ENCODE results near the gene TTC9C. TPM values are rescaled to one million over a fixed set of nuclear protein-coding genes. Genes with fewer than 3 reads are reported as not detected.
A peak's percentile ranks its signal among the peaks of the same experiment; 100 is the strongest.

Gene TTC9C
- total and polyA plus RNA-seq, 2 of the 13 experiments (the other 11 are each of a cell fraction or from before 2014, with no cell fraction given), result 28.0 to 36.4 TPM

DNA sequence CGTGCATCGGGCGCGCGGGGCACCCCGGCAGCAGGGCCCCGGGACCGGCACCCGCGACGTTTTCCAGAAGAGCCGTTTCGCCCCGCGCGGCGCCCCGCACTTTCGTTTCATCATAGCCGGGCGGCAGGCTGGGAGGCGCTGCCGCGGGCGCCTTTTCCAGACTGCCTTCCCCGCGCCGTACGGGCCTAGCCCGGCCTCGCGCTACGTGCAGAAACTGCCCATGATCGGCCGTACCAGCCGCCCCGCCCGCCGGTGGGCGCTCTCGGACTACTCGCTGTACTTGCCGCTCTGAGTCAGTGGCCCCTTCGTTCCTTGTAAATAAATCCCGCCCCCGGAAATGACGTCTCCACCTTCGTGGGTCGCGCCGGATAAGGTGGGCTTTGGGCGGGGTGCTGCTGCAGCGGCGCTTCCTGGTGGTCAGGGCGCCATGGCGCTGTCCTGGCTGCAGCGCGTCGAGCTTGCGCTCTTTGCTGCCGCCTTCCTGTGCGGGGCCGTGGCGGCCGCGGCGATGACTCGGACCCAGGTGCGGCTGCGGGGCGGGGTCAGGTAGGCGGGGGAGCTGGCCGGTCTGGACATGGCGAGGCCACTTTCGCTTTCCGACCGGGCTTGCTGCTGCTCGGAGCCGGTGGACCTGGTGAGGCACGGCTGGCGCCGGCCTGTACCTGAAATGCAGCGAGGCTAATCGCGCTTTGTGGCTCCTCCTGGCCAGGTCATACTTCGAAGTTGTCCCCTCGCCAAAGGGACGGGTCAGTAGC is 58.9 kb downstream of the TTC9C start, which contains the start of gene TMEM179B (continued):
- peak; percentile 60; the same call in 1 of the 2 replicates for TF ChIP-seq CHD2 (IDR thresholded peaks at IDR 0.05; ENCODE audit: low read depth, low read length)
- TF ChIP-seq FOSL2 (CRISPR knock-in tag; IDR thresholded peaks at IDR 0.05), result peak; percentile 84
- no peak for TF ChIP-seq TAF15 (IDR thresholded peaks at IDR 0.05; ENCODE audit: low read depth, low read length, poor library complexity, severe bottlenecking)
- TF ChIP-seq RBAK (CRISPR knock-in tag; IDR thresholded peaks at IDR 0.05), result no peak
- TF ChIP-seq ZNF879 (CRISPR knock-in tag; IDR thresholded peaks at IDR 0.05), result peak; percentile 91; the same call in 1 of the 2 replicates
- TF ChIP-seq, protein P1, sequence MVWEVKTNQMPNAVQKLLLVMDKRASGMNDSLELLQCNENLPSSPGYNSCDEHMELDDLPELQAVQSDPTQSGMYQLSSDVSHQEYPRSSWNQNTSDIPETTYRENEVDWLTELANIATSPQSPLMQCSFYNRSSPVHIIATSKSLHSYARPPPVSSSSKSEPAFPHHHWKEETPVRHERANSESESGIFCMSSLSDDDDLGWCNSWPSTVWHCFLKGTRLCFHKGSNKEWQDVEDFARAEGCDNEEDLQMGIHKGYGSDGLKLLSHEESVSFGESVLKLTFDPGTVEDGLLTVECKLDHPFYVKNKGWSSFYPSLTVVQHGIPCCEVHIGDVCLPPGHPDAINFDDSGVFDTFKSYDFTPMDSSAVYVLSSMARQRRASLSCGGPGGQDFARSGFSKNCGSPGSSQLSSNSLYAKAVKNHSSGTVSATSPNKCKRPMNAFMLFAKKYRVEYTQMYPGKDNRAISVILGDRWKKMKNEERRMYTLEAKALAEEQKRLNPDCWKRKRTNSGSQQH (CRISPR knock-in tag; IDR thresholded peaks at IDR 0.05; ENCODE audit: low read depth), result 0 out of 2 replicates have a peak, but pooled peaks have one; percentile 43
- peak; percentile 64 for TF ChIP-seq ZNF335 (CRISPR knock-in tag; IDR thresholded peaks at IDR 0.05)
- TF ChIP-seq CREM (IDR thresholded peaks at IDR 0.05), result peak; percentile 92
- TF ChIP-seq CREM (CRISPR knock-in tag; IDR thresholded peaks at IDR 0.05), result peak; percentile 50; the same call in 1 of the 2 replicates
- no peak for TF ChIP-seq ARNT (IDR thresholded peaks at IDR 0.05)
- peak; percentile 96 for TF ChIP-seq REPIN1 (CRISPR knock-in tag; IDR thresholded peaks at IDR 0.05; ENCODE audit: borderline replicate concordance, low read depth)
- TF ChIP-seq, protein P2, sequence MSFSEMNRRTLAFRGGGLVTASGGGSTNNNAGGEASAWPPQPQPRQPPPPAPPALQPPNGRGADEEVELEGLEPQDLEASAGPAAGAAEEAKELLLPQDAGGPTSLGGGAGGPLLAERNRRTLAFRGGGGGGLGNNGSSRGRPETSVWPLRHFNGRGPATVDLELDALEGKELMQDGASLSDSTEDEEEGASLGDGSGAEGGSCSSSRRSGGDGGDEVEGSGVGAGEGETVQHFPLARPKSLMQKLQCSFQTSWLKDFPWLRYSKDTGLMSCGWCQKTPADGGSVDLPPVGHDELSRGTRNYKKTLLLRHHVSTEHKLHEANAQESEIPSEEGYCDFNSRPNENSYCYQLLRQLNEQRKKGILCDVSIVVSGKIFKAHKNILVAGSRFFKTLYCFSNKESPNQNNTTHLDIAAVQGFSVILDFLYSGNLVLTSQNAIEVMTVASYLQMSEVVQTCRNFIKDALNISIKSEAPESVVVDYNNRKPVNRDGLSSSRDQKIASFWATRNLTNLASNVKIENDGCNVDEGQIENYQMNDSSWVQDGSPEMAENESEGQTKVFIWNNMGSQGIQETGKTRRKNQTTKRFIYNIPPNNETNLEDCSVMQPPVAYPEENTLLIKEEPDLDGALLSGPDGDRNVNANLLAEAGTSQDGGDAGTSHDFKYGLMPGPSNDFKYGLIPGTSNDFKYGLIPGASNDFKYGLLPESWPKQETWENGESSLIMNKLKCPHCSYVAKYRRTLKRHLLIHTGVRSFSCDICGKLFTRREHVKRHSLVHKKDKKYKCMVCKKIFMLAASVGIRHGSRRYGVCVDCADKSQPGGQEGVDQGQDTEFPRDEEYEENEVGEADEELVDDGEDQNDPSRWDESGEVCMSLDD (CRISPR knock-in tag; IDR thresholded peaks at IDR 0.05; ENCODE audit: borderline replicate concordance), result peak; percentile 68; the same call in 1 of the 2 replicates
- TF ChIP-seq NKX3-1 (CRISPR knock-in tag; IDR thresholded peaks at IDR 0.05), result peak; percentile 59; the same call in 1 of the 2 replicates
- no peak for TF ChIP-seq NCOA5 (CRISPR knock-in tag; IDR thresholded peaks at IDR 0.05)
- TF ChIP-seq AKAP8 (CRISPR knock-in tag; IDR thresholded peaks at IDR 0.05), result peak; percentile 99
- TF ChIP-seq, protein P3, sequence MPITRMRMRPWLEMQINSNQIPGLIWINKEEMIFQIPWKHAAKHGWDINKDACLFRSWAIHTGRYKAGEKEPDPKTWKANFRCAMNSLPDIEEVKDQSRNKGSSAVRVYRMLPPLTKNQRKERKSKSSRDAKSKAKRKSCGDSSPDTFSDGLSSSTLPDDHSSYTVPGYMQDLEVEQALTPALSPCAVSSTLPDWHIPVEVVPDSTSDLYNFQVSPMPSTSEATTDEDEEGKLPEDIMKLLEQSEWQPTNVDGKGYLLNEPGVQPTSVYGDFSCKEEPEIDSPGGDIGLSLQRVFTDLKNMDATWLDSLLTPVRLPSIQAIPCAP (CRISPR knock-in tag; IDR thresholded peaks at IDR 0.05; ENCODE audit: low read depth), result peak; percentile 98
- TF ChIP-seq TCF7 (IDR thresholded peaks at IDR 0.05; ENCODE audit: low read depth), result no peak
- peak; percentile 86; the same call in 1 of the 3 replicates for TF ChIP-seq MXI1 (IDR thresholded peaks at IDR 0.05; ENCODE audit: borderline replicate concordance, low read depth, low read length)
- TF ChIP-seq ZNF790 (CRISPR knock-in tag; IDR thresholded peaks at IDR 0.05; ENCODE audit: borderline replicate concordance), result no peak; the same call in 1 of the 2 replicates
- peak; percentile 100 for TF ChIP-seq ZC3H13 (CRISPR knock-in tag; IDR thresholded peaks at IDR 0.05)
- peak; percentile 96 for TF ChIP-seq KAT8 (CRISPR knock-in tag; IDR thresholded peaks at IDR 0.05)
- TF ChIP-seq KAT2B (IDR thresholded peaks at IDR 0.05; ENCODE audit: borderline replicate concordance, low read depth, low read length), result no peak
- TF ChIP-seq, protein P4, sequence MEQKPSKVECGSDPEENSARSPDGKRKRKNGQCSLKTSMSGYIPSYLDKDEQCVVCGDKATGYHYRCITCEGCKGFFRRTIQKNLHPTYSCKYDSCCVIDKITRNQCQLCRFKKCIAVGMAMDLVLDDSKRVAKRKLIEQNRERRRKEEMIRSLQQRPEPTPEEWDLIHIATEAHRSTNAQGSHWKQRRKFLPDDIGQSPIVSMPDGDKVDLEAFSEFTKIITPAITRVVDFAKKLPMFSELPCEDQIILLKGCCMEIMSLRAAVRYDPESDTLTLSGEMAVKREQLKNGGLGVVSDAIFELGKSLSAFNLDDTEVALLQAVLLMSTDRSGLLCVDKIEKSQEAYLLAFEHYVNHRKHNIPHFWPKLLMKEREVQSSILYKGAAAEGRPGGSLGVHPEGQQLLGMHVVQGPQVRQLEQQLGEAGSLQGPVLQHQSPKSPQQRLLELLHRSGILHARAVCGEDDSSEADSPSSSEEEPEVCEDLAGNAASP (CRISPR knock-in tag; IDR thresholded peaks at IDR 0.05; ENCODE audit: borderline replicate concordance), result peak; percentile 38; the same call in 1 of the 2 replicates
- TF ChIP-seq SSRP1 (CRISPR knock-in tag; IDR thresholded peaks at IDR 0.05), result peak; percentile 95
- TF ChIP-seq ZNF850 (CRISPR knock-in tag; conservative IDR thresholded peaks at IDR 0.05), result no peak
- TF ChIP-seq ZNF570 (CRISPR knock-in tag; IDR thresholded peaks at IDR 0.05; ENCODE audit: borderline replicate concordance), result no peak
